EL (cell line): ENCODE results near the gene ANKRD13C.

Experiments used
- DNase-seq: peaks from one replicate; pipeline ENCODE4 v3.0.0-alpha.2; 2016

Gene ANKRD13C

DNA sequence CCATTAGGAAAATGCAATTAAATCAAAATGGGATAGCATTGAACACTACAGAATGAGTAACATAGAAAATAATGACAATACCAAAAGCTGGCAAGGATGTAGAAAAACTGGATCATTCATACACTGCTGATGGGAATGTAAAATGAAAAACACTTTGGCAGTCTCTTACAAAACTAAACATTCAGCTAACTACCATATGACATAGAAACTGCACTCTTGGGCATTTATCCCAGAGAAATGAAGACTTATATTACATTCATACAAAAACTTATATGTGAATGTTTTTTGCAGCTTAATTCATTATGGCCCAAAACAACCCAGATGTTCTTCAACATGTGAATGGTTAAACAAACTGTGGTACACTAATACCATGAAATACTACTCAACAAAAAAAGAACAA lies 66.4 kb downstream of the ANKRD13C start:
- DNase-seq: no peak

DNA sequence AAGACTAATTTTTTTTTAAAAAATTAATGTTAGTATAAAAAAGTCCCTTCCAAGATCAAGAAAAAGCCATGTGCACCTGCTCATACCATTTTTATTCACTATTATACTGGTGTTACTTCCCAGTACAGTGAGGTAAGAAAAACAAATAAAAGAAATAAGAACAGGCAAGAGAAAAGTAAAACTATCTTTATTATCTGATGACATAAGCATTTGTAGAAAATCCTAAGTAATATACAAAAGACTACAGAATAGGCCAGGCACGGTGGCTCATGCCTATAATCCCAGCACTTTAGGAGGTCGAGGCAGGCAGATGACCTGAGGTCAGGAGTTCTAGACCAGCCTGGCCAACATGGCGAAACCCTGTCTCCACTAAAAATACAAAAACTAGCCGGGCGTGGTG lies 68.1 kb downstream of the ANKRD13C start:
- DNase-seq: no peak

DNA sequence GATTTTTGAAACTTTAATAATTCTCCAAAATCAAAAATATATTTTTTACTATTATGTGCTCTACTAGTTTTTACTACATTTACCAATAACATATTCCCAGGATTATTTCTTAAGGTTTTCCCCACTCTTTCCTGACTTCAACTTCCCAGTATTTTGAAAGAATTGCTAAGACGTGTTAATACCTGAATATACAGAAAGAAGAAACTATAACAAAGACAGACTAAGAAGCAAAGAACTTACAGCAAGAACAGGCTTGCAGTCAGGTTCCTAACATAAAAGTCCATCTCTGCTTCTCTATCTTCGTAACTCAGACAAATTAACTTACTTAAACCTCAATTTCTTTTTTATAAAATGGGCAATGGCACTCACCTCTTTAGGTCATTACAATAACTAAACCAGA lies 70.2 kb downstream of the ANKRD13C start:
- DNase-seq: no peak

DNA sequence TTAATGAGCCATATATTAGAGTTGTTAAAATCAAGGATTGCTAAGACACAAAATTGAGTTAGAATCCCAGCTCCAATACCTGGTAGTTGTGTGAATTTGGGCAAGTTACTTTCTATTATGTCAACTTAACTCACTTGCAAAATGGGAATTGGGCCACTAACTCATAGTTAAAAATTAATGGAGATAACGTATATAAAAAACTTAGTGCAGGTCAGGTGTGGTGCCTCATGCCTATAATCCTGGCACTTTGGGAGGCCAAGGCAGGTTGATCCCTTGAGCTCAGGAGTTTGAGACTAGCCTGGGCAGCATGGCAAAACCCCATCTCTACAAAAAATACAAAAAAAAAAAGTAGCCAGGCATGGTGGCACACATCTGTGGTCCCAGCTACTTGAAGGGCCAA lies 75.8 kb downstream of the ANKRD13C start:
- DNase-seq: no peak

DNA sequence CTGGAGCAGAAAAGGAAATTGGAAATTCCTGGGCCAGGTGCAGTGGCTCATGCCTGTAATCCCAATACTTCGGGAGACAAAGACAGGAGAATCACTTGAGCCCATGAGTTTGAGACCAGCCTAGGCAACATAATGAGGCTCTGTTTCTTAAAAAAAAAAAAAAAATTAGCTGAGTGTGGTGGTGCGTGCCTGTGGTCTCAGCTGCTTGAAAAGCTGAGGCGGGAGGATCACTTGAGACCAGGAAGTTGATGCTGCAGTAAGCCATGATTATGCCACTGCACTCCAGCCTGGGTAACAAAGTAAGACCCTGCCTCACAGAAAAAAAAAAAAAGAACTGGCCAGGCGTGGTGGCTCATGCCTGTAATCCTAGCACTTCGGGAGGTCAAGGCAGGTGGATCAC lies 76.6 kb downstream of the ANKRD13C start:
- DNase-seq: no peak

DNA sequence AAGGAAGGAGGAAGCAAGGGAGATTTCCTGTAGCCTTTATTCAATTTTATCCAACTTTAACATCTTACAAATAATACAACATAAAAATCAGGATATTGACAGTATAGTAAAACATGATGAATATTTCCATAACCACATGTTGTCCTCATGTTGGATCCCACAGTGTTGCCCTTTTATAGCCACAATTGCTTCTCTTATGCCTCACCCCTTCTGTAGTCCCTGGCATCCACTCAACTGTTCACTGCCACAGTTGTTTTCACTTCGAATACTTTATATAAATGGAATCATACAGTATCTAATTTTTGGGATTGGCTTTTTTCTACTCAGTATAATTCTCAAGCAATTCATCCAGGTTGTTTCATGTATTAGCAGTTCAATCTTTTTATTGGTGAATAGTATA lies 88.6 kb downstream of the ANKRD13C start:
- no peak for DNase-seq

DNA sequence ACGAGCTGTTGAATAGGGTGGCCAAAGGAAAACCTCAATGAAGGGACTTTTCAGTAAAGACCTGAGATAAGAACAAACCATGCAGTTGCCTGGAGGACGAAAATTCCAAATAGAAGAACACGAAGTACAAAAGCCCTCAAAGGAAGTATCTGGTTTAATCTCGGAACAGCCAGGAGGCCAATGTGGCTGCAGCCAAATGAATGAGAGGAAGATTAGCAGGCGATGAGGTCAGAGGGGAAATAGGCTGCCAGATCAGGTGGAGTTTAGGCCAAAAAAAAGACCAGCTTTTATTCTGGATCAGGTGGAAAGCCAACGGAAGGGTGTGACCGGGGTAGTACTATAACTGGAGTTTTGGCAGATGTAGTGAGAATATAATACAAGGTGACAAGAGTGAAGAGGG lies 89.7 kb downstream of the ANKRD13C start:
- no peak for DNase-seq

DNA sequence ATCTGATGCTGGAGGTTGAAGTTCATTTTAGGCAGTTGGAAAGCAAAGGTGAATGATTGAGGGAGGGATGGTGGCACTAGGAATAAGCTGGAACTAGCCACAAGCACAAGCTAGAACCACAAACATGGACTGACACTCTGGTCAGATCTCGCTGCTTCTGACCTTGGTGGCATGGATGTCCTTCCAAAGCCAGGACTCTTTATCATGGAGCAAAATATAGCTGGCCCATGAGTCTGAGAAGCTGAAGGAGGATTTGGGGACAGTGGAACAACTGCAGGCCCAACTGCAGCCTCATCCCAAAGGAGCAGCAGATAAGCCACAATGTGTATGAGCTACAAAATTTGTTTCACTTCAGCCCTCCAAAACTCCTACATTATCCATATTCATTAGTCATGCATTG lies 97.9 kb downstream of the ANKRD13C start:
- no peak for DNase-seq

DNA sequence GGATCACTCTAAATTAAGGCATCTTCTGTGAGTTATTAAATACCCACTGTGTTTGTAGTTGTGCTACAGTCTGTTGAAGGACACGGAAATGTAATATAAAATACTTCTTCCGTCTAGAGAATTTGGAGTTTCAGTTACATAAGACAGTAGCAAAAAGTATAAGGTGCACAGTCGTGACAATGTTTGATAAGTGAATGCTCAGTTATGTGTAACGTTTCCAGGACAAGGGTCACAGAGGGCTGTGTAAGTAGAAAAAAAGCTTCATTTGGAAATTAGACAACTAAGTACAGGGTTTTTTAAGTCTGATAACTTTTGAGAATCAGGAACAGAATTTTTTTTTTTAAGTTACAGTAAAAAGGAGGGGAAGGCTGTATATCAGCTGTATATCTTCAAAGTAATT lies 105.8 kb downstream of the ANKRD13C start:
- no peak for DNase-seq

DNA sequence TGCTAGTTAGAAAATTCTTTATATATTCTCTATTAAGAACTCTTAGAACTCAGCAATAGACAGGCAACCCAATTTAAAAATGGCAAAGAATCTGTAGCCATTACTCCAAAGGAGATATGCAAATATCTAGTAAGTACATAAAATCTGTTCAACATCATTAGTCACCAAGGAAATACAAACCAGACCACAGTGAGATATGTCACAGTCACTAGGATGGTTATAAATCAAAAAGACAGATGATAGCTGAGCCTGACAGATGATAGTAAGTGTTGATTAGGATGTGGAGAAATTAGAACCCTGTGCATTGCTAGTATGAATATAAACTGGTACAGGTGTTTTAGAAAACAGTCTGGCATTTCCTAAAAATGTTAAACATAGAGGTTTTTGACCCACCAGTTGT lies 106.8 kb downstream of the ANKRD13C start:
- DNase-seq: no peak

DNA sequence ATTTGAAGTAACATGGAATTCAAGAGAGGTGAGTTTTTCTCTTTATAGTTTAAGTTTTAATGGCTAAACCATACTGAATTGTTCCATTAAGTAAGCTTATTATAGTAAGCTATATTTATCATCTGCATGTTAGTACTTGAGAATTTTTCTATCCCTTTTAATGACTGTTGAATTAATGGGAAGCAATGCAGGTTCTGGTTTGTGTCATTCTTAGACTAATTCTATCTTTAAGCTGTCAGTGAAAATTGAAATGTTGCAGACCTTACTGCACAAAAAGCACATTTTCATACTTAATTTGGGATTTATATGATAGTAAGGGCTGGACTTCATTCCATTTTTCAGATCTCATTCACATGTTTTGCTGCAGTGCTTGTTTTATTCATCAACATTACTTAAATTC lies 107.4 kb downstream of the ANKRD13C start:
- DNase-seq: no peak

DNA sequence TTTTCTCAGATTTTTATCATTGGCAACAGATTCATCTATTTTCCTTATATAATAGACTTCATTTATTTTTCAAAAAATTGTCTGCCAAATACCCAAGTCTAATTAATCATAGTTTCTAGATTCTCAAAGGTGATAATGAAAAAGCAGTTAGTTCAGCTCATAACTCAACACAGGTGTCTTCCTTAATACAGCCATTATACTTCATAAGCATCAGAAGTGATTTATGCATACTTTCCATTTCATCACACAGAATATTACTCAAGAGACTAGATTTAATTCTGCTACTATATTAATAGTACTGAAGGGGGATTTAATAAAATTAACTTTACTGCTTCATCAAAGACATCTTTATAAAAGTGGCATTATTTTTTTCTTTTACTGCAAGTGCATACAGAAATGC lies 114.6 kb downstream of the ANKRD13C start:
- DNase-seq: no peak

DNA sequence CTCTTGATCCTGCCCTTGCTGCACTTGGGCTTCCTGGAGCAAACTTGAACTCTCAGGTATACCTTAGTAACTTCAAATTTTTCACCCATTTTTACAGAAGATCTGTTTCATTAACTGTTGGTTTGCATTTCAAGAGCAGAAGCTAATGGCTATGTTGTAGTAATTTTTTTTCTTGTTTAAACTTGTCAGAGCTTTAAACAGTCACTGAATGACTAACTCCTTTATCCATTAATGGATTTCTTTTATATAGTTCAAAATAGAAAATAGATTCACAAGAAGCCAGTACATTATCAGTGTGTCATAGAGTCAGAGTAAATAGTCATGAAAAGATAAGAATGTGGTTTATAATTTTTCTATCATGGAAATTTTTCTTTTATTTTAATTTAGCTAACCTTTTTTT lies 119.8 kb downstream of the ANKRD13C start:
- DNase-seq: no peak

DNA sequence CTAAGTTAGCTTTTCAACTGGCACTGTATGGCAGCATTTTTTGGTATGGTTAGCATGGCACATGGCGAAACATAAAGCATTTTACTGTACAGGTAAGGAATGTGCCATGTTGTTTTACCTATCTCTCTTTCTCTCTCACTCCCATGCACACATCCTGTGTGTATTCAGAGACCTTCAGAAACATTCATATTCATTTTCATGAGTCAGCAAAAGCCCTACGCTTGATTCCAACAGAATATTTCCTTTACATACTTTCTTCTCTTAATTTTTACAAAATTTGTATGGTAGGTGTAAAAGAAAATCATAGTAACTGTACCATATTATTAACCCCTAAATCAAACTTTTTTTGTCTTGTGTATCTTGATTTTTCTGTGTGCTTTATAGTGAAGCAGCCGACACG lies 123.0 kb downstream of the ANKRD13C start:
- no peak for DNase-seq

DNA sequence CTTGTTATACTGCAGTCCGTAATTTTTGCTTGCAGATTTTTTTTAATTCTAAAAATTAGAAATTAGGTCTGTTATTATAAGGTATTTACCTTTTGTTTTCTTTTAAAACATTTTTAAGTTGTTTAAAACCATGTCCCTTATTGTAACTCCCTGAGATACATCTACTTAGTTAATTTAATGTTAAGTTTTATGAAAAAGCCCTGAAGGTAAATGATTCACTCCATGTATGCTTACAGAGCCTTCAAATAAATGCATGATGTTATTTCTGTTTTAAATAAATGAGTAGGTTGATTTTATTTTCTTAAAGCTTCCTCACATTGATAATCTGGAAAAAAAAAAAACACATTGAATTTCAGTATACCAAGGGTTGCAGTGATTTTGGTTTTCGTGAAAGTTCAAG lies 125.9 kb downstream of the ANKRD13C start:
- no peak for DNase-seq

DNA sequence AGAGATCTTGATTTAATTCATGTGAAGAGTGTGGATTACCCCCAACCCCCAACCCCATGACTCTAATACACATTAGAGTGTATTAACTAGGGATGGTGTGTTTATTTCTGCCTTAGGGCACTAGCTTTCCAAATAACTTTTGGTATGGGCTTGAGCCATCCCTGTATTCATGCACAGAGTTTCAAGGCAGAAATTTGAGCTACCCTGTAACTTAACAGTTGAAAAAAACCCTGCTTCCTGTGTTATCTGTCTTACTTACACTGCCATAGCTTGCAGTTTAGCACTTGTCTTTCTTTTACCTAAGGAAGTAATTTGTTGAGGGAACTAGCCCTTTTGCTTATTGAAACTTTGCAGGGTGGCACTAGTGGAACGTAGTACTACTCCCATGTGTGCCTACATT lies 127.1 kb downstream of the ANKRD13C start:
- DNase-seq: peak; percentile 23

DNA sequence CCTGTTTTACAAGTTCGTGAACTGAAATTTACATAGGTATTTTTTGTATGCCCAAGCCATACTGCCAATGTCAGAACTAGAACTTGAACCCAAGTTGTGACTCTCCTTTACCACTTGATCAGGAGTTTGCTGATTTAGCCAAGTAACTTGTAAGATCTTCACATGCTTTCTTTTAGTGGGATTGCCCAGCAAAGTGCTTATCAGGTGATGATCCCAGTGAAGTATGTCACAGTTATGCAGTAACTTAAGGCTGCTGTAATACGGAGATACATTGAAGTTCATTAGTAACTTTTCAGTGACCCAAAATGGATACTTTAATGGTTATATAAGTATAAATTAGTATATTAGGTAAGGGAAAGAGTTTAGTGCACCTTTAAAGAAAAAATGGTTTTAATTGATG lies 129.6 kb downstream of the ANKRD13C start:
- DNase-seq: no peak

DNA sequence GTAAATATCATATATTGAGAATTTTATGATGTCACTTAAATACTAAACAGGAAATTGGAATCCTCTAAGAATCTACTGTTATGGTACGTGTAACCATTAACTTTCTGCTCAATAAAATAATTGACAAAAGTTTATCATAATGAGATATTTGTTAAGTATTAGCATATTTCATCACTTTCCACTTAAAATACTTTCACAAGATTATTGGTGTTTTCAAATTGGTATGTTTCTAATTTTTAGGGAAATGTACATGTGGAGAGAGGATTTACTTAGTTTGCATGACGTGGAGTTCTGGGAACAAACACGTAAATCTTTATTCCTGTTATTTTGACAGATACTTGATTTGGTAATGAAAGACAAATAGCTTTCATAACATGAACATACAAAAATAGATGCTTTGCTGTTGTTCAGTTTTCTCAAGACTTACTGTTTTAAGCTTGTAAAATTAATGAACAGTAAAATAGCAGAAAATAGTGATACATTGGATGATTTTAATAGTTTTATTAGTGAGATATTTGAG lies 131.7 kb downstream of the ANKRD13C start:
- no peak for DNase-seq

DNA sequence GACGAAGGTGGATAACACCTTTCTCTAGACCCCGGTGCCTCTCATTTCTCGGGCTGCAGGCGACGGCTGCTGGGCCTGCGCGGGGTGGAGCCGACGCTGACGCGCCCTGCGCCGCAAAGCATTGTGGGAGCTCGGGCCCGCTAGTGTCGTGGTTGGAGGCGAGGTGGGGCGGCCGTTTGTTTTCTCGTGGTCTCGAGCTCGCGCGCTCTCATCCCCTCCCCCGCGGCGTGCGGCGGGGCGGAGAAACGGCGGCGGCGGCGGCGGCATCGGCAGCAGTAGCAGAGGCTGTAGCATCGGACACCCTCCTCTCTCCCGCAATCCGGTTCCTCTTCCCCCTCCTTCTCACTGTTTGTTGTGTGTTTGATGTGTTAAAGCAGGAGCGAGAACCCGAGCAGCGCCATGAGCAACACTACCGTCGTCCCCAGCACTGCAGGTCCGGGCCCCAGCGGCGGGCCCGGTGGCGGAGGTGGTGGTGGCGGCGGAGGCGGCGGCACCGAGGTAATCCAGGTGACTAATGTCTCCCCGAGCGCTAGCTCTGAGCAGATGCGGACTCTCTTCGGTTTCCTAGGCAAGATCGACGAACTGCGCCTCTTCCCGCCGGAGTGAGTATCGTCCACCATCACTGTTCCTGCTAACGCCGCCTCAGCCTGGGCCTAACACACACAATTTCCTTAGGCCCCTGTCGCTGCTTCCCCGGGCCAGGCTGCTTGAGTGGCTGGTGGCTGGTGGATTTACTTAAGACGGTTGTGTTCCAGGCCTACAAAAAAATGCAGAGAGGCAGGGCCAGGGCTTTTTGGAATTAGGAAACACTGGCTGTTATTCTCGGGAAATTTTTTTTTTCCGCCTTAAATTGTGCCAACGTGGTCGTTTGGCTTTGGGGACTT lies 133.0 kb downstream of the ANKRD13C start, which contains the start of gene SRSF11:
Gene SRSF11, plus strand, starts transcription at position 143 of the 884 bp plus-strand sequence. Its CDS starts 257 bp downstream, at position 400.
- peak; percentile 94 for DNase-seq

DNA sequence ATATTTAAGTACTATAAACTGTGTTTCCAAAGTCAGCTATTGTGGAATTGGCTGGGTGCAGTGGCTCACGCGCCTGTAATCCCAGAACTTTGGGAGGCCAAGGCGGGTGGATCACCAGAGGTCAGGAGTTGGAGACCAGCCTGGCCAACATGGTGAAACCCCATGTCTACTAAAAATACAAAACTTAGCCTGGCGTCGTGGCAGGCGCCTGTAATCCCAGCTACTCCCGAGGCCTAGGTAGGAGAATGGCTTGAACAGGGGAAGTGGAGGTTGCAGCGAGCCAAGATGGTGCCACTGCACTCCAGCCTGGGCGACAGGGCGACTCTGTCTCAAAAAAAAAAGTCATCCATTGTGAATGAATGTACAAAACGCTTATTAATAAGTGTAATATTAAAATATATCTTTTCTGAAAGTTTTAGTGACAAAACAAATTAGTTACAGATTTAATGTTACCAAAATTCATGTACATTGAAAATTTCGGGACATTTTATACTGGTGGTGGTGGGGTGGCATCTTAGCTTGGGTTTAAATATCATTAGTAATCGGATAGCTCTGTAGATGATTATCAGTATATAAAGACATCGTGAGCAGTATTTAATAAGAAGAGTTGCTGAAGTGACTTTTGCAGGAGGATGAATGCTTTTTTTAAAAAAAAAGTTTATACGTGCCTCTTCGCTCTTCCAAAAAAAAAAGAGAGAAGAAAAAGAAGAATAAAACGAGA lies 133.8 kb downstream of the ANKRD13C start:
- no peak for DNase-seq

DNA sequence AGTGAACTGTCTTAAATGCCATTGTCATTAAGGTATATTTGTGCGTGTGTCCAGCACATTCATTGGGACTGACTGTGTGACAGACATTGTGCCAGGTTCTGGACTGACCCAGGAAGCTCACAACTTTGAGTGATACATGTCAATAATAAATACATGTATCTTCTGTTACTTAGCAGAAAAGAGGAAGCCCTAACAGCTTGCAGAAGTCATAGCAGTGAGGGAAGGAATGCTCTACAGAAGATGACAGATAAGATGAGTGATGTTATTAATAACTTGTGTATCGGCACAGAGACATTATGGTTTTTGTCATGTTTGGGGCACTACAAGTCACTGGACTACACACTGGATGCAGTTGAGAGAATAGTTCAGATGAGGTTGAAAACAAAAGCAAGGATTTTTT lies 134.5 kb downstream of the ANKRD13C start:
- no peak for DNase-seq

DNA sequence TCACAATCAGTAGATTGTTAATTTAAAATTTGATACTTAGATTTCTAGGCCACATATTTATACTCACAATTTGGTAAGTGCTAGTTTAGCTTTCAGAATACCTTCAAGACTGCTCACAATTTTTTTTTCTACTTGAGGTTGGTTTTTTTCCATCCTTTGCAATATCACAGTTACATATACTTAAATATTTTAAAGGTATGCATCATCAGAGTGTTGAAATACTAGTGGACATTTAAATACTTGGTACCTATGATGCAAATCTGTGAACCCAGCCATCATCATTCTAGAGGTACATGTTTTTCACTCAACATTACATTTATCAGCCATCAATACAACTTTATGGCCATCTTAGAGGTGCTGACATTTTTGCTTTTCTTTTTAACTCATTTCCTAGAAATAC lies 143.0 kb downstream of the ANKRD13C start:
- DNase-seq: no peak

DNA sequence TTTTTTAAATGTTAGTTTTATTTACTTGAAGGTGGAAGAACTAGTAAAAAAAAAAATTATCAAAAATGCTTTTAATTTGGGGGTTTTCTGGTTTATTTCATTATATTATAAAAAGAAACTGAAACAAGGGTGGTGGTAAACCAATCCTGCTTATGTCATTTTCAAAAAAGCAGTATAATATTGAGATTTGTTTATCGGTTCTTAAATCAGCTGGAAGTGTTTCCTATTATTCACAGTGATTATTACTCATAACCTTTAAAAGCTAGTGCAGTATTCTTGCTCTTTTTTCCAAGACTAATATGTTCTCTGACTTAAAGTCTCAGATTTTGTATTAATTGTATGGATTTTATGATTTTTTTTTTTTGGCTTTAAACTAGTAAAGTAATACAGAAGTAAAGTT lies 143.7 kb downstream of the ANKRD13C start:
- DNase-seq: no peak
